Activated naive CD8-positive, alpha-beta T cell treated with anti-CD3 and anti-CD28 coated beads, Interleukin-2, amount 10 ng/mL, durations not matched to agents 7 days and 5 days (primary cell): ENCODE data around the gene IKBKE. TPM values are rescaled to one million over a fixed set of nuclear protein-coding genes. Genes with fewer than 3 reads are reported as not detected.
"Not testable (repeated sequence)": the region's sequence is repeated elsewhere in the genome, so short reads cannot be mapped to it uniquely, and the experiment has no call there.

Experiments
- ATAC-seq: fragments of 150-1000 bp; cut with Tn5 transposase; one replicate; pipeline ENCODE4 v1.10.0; 2021; ENCODE audit warnings: low read depth, moderate library complexity
- POLR2A ChIA-PET: fragments of 350-600 bp; sonication (Branson Sonifier 250); formaldehyde crosslinking; loops from one replicate; lab custom pipeline; 2021; ENCODE audit warnings: antibody characterized with exemption; lab: Charles Lee
- DNase-seq: peaks from one replicate; pipeline ENCODE4 v3.0.0; 2021
- H3K27ac Mint-ChIP-seq: one replicate; pipeline ENCODE4 v1.8.0; 2022; ENCODE audit warnings: mild to moderate bottlenecking, mixed read lengths
- H3K27me3 Mint-ChIP-seq: one replicate; pipeline ENCODE4 v1.8.0; 2022; ENCODE audit warnings: mild to moderate bottlenecking, moderate library complexity, mixed read lengths
- H3K36me3 Mint-ChIP-seq: one replicate; pipeline ENCODE4 v1.8.0; 2021; ENCODE audit warnings: mild to moderate bottlenecking, mixed read lengths
- H3K4me1 Mint-ChIP-seq: one replicate; pipeline ENCODE4 v1.8.0; 2021; ENCODE audit warnings: mixed read lengths
- H3K4me3 Mint-ChIP-seq: one replicate; pipeline ENCODE4 v1.8.0; 2022; ENCODE audit warnings: mild to moderate bottlenecking, moderate library complexity, mixed read lengths
- H3K9me3 Mint-ChIP-seq: one replicate; pipeline ENCODE4 v1.8.0; 2021; ENCODE audit warnings: mixed read lengths
- total RNA-seq, 2 experiments: library from RNA; stranded (reverse); gene quantifications; one replicate each; pipeline ENCODE4 v1.2.3, GENCODE V29; 2021

Gene IKBKE
- total RNA-seq, 2 experiments from 2014 or later: 83.5 to 84.0 TPM

DNA sequence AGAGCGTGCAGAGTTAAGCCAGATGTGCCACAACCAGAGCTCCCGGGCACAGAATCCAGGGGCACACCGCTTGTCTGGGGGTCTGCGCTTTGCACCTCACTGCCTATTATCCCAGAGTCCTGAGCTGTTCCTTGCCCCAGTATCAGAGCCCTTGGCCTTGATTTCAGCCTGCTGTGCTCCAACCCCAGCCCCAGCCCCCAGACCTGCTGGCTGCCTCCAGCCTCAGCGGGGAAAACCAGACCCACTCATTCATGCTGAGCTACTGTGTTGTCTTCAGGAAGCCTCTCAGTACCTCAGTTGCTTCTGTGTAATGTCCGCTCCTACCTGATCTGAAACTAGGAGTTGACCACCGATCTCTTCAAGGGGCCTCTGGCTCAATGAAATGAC lies 1.1 kb downstream of the IKBKE start:
- DNase-seq (peak; percentile 56), ATAC-seq (no peak)
- Mint-ChIP-seq H3K27me3 (no peaks in the 10 kb centered on the region), H3K4me1 (peaks cover 63% of the 10 kb centered on the region), H3K4me3 (peak overlapping the region; percentile 95), H3K36me3 (peaks cover 26% of the 10 kb centered on the region), H3K9me3 (no peaks in the 10 kb centered on the region), H3K27ac (peak overlapping the region; percentile 98)
- POLR2A ChIA-PET: interaction anchor here (0.7 to 2.6 kb wide), 13 partner anchors 8 to 141 kb away, joined by 3 to 11 read pairs (median 4); partner anchors contain the start of genes EIF2D and RASSF5

DNA sequence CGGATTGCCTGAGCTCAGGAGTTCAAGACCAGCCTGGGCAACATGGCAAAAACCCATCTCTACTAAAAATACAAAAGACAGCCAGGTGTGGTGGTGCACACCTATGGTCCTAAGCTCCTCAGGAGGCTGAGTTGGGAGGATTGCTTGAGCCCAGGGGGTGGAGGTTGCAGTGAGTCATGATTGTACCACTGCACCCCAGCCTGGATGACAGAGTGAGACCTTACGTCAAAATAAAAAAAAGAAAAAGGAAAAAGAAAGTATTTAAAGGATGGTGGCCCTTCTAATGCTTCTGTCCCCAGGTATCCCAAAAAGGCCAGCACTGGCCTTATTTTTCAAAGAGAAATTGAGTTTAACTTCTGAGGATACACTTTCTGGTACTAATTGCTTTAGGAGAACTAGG lies 1.7 kb downstream of the IKBKE start:
- no peaks in the 10 kb centered on the region for H3K9me3 Mint-ChIP-seq
- peak overlapping the region; percentile 95 for H3K4me3 Mint-ChIP-seq
- H3K36me3 Mint-ChIP-seq: peaks cover 26% of the 10 kb centered on the region
- POLR2A ChIA-PET: interaction anchor here (0.7 to 2.4 kb wide), 4 partner anchors 8 to 88 kb away, joined by 3 to 11 read pairs (median 6); no protein-coding TSS in a partner anchor
- peak overlapping the region; percentile 98 for H3K27ac Mint-ChIP-seq
- H3K27me3 Mint-ChIP-seq: no peaks in the 10 kb centered on the region
- H3K4me1 Mint-ChIP-seq: peaks cover 57% of the 10 kb centered on the region
- ATAC-seq (no peak), DNase-seq (no peak)

GRCh38 chr1:206472454-206472853 lies 2.2 kb downstream of the IKBKE start:
- Mint-ChIP-seq H3K36me3 (peaks cover 26% of the 10 kb centered on the region), H3K4me3 (peak overlapping the region; percentile 95)
- POLR2A ChIA-PET: no interaction called here

DNA sequence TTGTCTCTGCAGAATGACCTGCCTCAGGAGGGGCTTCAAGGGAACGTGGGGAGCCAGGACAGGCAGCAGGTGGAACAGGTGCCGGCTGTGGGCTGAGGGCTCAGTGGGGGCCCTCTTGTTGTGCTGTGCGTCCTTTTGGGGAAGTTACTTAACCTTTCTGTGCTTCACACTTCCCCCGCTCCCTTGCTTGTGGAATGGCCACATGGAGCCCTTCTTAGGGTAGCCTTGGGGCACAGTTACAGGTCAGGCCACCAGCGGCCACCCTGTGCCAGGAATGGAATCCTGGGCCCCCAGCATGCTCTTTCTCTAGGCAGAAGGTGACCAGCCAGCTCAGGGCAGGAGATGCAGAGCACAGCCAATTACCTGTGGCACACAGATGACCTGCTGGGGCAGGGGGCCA lies 2.6 kb downstream of the IKBKE start:
- POLR2A ChIA-PET: no interaction called here
- H3K36me3 Mint-ChIP-seq: peaks cover 26% of the 10 kb centered on the region
- peaks cover 48% of the 10 kb centered on the region for H3K4me1 Mint-ChIP-seq
- peak overlapping the region; percentile 95 for H3K4me3 Mint-ChIP-seq
- H3K27me3 Mint-ChIP-seq: no peaks in the 10 kb centered on the region
- no peaks in the 10 kb centered on the region for H3K9me3 Mint-ChIP-seq
- no peak for ATAC-seq
- peak overlapping the region; percentile 98 for H3K27ac Mint-ChIP-seq
- DNase-seq: no peak

More at GRCh38 chr1:206472454-206472853, 2.2 kb downstream of the IKBKE start:
- Mint-ChIP-seq H3K27me3 (no peaks in the 10 kb centered on the region), H3K4me1 (peaks cover 53% of the 10 kb centered on the region), H3K27ac (peak overlapping the region; percentile 98), H3K9me3 (no peaks in the 10 kb centered on the region)
- ATAC-seq (peak; percentile 12), DNase-seq (peak; percentile 53)

- no peak for ATAC-seq
- Mint-ChIP-seq H3K36me3 (peaks cover 34% of the 10 kb centered on the region), H3K4me1 (peaks cover 30% of the 10 kb centered on the region), H3K27me3 (no peaks in the 10 kb centered on the region), H3K9me3 (no peaks in the 10 kb centered on the region), H3K27ac (peak overlapping the region; percentile 38), H3K4me3 (no peak overlapping the region)
- DNase-seq: no peak
- POLR2A ChIA-PET: interaction anchor here (0.6 kb wide), 1 partner anchor 9 kb away, joined by 3 read pairs; no protein-coding TSS in a partner anchor
These were observed 5.8 kb downstream of the IKBKE start for GRCh38 chr1:206476058-206476457.

GRCh38 chr1:206476591-206476990 lies 6.3 kb downstream of the IKBKE start:
- Mint-ChIP-seq H3K9me3 (no peaks in the 10 kb centered on the region), H3K27ac (no peak overlapping the region), H3K27me3 (no peaks in the 10 kb centered on the region), H3K4me3 (no peak overlapping the region), H3K36me3 (peaks cover 33% of the 10 kb centered on the region), H3K4me1 (peaks cover 27% of the 10 kb centered on the region)
- POLR2A ChIA-PET: no interaction called here
- no peak for DNase-seq
- ATAC-seq: no peak

GRCh38 chr1:206477110-206477509 lies 6.8 kb downstream of the IKBKE start:
- ATAC-seq: no peak

DNA sequence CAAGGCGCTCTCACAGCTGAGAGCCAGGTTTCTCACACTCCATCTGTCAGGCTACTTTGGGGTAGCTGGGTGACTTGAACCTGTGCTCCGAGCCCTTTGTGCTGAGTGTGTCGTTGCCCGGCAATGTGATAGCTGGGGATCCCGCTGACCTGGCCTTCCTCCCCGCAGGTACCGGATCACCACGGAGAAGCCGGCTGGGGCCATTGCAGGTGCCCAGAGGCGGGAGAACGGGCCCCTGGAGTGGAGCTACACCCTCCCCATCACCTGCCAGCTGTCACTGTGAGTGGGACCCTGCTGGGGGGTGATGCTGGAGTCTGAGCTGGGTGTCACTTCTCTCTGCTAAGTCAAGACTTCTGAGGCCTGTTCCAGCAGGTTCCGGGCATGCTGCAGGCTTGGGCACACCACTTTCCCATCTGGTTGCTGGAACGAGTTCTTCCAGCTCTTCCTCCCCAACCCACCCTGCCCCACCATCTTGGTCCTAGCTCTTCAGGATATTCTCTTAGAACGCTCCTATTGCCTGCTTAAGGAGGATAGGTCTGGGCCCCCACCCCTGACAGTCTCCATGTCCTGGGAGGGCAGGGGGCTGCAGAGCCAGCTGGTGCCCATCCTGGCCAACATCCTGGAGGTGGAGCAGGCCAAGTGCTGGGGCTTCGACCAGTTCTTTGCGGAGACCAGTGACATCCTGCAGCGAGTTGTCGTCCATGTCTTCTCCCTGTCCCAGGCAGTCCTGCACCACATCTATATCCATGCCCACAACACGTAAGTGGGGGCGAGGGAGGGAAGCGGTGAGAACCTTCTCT lies 7.5 kb downstream of the IKBKE start:
- peaks cover 16% of the 10 kb centered on the region for H3K4me1 Mint-ChIP-seq
- peaks cover 31% of the 10 kb centered on the region for H3K36me3 Mint-ChIP-seq
- no peak for ATAC-seq
- POLR2A ChIA-PET: no interaction called here
- no peak for DNase-seq
- no peak overlapping the region for H3K4me3 Mint-ChIP-seq
- no peak overlapping the region for H3K27ac Mint-ChIP-seq
- H3K9me3 Mint-ChIP-seq: no peaks in the 10 kb centered on the region
- no peaks in the 10 kb centered on the region for H3K27me3 Mint-ChIP-seq

More at GRCh38 chr1:206477110-206477509, 6.8 kb downstream of the IKBKE start:
- Mint-ChIP-seq H3K36me3 (peaks cover 32% of the 10 kb centered on the region), H3K4me3 (no peak overlapping the region), H3K4me1 (peaks cover 22% of the 10 kb centered on the region), H3K27me3 (no peaks in the 10 kb centered on the region), H3K9me3 (no peaks in the 10 kb centered on the region), H3K27ac (no peak overlapping the region)
- no peak for DNase-seq
- POLR2A ChIA-PET: no interaction called here

DNA sequence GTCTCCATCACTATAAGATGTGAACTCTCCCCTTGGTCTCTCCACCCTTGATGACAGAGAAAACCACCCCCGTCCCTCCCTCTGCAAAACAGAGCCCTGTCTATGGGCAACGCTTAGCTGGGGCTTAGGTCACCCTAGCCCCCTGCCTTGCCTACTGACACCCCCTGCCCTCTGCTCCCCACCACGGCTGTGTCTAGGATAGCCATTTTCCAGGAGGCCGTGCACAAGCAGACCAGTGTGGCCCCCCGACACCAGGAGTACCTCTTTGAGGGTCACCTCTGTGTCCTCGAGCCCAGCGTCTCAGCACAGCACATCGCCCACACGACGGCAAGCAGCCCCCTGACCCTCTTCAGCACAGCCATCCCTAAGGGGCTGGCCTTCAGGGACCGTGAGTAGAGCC lies 8.5 kb downstream of the IKBKE start:
- Mint-ChIP-seq H3K27me3 (no peaks in the 10 kb centered on the region), H3K9me3 (no peaks in the 10 kb centered on the region), H3K4me3 (no peak overlapping the region), H3K36me3 (peaks cover 27% of the 10 kb centered on the region), H3K4me1 (peaks cover 10% of the 10 kb centered on the region), H3K27ac (peak overlapping the region; percentile 32)
- DNase-seq: no peak
- no peak for ATAC-seq
- POLR2A ChIA-PET: interaction anchor here (0.5 to 1.7 kb wide), 4 partner anchors 8 to 16 kb away, joined by 4 to 11 read pairs (median 5); partner anchors contain the start of gene IKBKE

- ATAC-seq: peak; percentile 46
- H3K27ac Mint-ChIP-seq: peak overlapping the region; percentile 75
- H3K4me3 Mint-ChIP-seq: no peak overlapping the region
- H3K36me3 Mint-ChIP-seq: peaks cover 23% of the 10 kb centered on the region
- POLR2A ChIA-PET: interaction anchor here (0.5 to 1.7 kb wide), 7 partner anchors 9 to 454 kb away, joined by 4 to 11 read pairs (median 5); partner anchors contain the start of gene IKBKE
- peak; percentile 65 for DNase-seq
- H3K4me1 Mint-ChIP-seq: peaks cover 9% of the 10 kb centered on the region
- no peaks in the 10 kb centered on the region for H3K27me3 Mint-ChIP-seq
- H3K9me3 Mint-ChIP-seq: no peaks in the 10 kb centered on the region
These were observed 9.2 kb downstream of the IKBKE start for GRCh38 chr1:206479183-206480125.

- Mint-ChIP-seq H3K9me3 (no peaks in the 10 kb centered on the region), H3K27me3 (no peaks in the 10 kb centered on the region), H3K4me3 (no peak overlapping the region), H3K36me3 (peaks cover 24% of the 10 kb centered on the region), H3K4me1 (peaks cover 9% of the 10 kb centered on the region), H3K27ac (no peak overlapping the region)
- POLR2A ChIA-PET: interaction anchor here (1.0 to 1.7 kb wide), 4 partner anchors 9 to 66 kb away, joined by 5 to 11 read pairs (median 5); partner anchors contain the start of gene IKBKE
- DNase-seq (no peak), ATAC-seq (no peak)
These were observed 9.9 kb downstream of the IKBKE start for GRCh38 chr1:206480211-206480610.

DNA sequence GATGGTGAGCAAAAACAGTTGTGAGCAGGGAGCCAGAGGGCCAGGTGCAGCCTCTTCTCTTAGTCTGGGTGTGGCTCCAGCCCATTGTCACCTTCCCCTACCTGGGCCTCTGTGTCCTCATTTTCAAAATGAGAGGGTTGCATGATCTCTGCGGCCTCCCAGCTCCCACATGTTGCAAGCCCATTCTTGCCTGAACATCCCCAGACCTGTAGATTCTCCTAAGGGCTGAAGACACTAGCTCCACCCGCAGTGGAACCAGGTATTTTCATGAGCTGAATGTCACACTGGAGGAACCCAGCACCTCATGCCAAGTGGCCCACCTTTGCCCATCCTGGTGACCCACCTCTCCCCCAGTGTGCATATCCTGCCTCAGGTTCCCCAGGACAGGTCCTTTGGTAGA lies 12.3 kb downstream of the IKBKE start:
- Mint-ChIP-seq H3K9me3 (no peaks in the 10 kb centered on the region), H3K27ac (no peak overlapping the region), H3K4me3 (no peak overlapping the region), H3K4me1 (peaks cover 7% of the 10 kb centered on the region), H3K27me3 (no peaks in the 10 kb centered on the region), H3K36me3 (peaks cover 18% of the 10 kb centered on the region)
- DNase-seq (no peak), ATAC-seq (no peak)
- POLR2A ChIA-PET: no interaction called here

- H3K4me1 Mint-ChIP-seq, H3K9me3 Mint-ChIP-seq, DNase-seq, H3K27me3 Mint-ChIP-seq, H3K27ac Mint-ChIP-seq, ATAC-seq, H3K4me3 Mint-ChIP-seq: not testable (repeated sequence)
- H3K36me3 Mint-ChIP-seq: peaks cover 20% of the 10 kb centered on the region
- POLR2A ChIA-PET: interaction anchor here (0.7 kb wide), 1 partner anchor 150 kb away, joined by 4 read pairs; no protein-coding TSS in a partner anchor
These were observed 13.6 kb downstream of the IKBKE start for GRCh38 chr1:206483864-206484263.
